GM21528 (cell line): ENCODE measurements around the gene SEMA4D.

Source experiments
- ATAC-seq: cut with Tn5 transposase; IDR thresholded peaks from one replicate; pipeline ENCODE4 v1.9.1; 2021; ENCODE audit warnings: mild to moderate bottlenecking, moderate library complexity; ENCODE audit not compliant: unreplicated experiment, low FRiP score

Gene SEMA4D, protein sequence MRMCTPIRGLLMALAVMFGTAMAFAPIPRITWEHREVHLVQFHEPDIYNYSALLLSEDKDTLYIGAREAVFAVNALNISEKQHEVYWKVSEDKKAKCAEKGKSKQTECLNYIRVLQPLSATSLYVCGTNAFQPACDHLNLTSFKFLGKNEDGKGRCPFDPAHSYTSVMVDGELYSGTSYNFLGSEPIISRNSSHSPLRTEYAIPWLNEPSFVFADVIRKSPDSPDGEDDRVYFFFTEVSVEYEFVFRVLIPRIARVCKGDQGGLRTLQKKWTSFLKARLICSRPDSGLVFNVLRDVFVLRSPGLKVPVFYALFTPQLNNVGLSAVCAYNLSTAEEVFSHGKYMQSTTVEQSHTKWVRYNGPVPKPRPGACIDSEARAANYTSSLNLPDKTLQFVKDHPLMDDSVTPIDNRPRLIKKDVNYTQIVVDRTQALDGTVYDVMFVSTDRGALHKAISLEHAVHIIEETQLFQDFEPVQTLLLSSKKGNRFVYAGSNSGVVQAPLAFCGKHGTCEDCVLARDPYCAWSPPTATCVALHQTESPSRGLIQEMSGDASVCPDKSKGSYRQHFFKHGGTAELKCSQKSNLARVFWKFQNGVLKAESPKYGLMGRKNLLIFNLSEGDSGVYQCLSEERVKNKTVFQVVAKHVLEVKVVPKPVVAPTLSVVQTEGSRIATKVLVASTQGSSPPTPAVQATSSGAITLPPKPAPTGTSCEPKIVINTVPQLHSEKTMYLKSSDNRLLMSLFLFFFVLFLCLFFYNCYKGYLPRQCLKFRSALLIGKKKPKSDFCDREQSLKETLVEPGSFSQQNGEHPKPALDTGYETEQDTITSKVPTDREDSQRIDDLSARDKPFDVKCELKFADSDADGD

DNA sequence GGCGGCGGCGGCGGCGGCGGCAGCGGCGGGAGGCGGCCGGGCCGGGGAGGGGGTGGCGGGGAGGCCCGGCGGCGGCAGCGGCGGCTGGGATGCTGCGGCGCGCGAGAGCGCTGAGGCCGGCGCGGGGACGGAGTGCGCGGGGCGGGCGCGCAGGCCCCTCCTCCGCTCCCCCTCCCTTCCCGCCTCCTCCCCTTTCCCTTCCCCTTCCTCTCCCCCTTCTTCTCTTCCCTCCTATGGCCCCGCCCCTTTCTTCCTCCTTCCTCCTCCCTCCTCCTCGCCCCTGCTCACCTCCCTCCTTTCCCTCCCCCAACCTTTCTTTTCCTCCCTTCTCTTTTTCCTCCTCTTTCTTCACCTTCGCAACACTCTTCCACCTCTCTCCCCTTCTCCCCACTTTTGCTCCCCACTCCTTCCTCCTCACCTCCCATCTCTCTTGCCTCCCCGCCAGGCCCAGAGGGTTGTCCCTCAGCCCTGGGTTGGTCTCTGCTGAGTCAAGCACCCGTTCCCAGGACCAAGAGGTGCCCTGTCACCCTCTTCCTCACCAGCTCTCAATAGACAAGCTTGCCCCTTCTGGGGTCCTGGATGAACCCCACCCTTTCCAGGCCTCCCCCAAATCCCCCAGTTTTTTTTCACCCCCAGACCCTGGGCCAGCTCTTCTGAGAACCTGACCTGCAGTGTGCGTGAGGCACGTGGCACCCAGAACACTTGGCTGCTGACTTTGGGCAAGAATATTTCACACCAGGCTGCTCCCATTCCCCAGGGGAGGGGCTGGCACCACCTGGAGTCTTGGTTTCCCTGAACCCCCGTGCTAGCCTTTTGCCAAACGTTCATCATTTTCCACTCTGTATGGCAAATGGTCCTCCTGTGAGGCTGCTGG, at the start of gene SEMA4D:
Gene SEMA4D, minus strand, starts transcription at position 136 of the 874 bp plus-strand sequence. CDS start 92,657 bp downstream, outside the sequence.
- peak; percentile 30 for ATAC-seq

DNA sequence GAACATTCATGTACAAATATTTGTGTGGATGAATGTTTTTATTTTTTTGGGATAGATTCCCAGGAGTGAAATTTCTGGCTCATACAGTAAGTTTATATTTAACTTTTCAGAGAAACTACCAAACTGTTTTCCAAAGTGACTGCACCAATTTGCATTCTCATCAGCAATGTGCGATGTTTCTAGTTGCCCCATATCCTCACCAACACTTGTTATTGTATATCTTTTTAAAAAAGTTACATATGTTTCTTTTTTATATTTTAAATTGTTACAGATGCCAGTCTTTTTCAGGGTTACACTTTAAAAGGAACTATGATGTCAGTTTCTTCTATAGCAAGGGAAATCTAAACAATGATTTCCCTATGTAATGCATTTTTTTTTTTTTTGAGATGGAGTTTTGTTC, 49.1 kb upstream of the SEMA4D start:
- no peak for ATAC-seq

DNA sequence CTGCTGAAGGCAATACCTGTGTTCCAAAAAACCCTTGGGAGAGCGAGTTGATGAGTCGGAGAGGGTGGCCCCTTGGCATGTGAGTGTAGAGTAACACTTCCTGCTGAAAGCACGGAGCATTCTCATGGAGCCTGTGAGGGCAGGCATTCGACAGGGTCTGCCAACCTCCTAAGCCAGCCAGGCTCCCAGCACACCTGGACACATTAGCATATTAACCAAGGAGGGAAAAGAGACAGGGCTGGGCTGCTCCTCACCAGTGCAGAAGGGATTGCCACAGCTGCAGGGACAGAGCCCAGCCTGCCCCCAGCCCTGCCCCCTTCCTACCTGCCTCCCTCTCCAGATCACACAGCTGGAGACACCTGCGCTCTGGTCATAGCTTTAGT, 46.4 kb upstream of the SEMA4D start:
- ATAC-seq = no peak

DNA sequence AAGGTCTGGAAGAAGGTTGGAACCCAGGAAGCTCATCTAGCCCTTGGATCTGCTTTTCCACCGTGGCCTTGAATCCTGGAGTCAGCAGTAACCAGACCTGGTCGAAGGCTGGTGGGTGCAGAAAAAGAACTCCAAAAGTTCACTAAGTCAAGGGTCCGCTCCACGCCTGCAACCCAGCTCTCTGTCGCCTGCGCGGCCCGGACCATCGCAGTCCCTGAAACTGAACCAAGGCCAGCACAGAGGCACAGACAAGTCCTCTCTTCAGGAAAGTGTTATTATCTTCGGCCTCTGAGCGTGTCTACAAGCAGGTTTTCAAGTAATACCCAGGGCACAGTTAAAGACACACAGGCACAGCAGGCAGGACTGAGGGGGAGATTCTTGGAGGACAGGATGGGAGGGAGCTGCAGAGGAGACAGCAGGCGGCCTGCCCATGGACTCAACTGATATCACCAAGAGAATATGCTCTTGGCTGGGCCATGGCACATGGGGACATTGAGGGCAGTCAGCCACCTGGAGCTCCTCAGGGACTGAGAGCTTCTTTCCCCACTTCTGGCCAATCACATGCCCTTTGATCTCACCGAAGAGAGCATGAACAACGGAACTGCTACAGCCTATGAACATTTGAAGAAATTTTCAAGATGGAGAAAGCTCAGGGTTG, 45.8 kb upstream of the SEMA4D start:
- ATAC-seq = no peak

DNA sequence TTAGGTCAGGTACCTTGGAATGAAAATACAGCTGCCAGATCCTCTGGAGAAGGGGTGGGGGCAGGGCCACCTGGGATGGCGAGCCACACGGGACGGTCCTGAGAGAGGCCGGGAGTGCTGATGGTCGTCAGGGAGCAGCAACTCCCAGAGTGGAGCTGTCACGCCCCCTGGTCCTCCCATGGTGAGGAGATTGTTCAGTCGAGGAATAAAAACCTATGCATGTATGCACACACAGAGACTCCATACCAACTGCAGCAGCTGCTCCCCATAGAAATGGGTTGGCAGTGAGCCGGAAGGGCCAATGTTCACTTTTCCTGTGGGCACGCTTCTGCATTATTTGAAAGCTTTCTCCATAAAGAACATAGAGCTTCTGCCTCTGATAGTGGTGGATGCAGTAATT, 45.2 kb upstream of the SEMA4D start:
- ATAC-seq = no peak

DNA sequence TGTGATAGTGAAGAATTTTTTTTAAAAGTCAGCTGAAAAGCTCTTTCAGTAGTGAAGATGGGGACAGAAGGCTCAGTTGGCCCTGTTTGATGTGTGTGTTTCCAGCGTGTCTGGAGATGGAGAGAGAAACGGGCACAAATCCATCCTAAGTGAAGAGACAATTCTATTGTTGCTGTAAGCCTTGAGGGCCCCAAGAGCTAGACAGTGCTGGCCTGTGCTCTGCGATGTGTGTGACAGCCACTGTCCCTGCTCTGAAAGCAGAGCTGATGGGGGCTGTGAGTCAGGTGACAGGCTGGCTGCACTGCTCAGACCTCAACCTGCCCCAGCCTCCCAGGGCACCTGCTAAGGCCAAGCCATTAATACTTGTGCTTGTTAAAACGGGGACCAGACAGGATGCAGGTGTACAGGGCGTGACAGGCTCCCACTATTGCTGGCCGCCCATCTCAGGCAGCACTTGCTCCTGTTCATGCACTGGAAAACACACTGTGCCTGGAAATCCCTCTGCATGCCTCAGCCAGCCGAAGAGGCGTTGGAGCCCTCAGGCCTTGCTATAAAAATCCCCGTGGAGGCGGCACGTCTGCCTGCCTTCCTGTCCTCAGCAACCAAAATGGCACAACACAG, 44.6 kb upstream of the SEMA4D start:
- ATAC-seq = no peak

DNA sequence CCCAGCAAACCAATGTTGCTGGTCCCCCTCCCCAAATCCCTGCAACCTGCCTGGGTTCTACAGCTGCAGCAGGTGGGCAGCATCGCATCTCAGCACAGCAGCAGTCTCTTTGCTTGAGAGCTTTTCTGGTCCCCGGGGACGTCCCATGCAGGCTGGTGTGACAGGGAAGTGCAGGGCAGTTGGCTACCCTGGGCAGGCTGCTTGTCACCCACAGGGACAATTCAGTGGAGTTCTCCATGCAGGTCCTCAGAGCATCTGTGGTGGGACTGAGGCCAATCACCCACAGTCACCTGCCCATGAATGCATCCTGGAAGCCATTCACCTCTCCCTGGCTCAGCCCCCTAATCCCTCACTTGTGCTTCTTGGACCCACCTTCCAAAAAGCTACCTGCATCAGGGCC, 43.9 kb upstream of the SEMA4D start:
- no peak for ATAC-seq

DNA sequence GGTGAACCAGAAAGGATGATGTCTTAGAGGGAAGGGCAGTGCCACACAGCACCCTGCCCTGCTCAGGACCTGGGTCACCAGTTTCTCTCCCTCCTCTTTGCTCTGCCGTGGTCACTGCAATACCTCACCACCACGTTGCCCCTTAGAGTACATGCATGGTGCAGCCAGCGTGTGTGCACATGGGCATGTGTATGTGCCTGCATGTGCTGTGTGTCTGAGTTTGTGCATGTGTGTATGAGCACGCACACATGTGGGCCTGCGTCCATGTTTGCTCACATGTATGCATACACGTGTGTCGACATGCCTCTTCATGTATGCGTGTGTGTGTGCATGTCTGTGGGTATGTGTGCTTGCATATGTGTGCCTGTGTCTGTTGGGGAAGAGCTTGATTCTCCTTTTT, 41.5 kb upstream of the SEMA4D start:
- no peak for ATAC-seq

DNA sequence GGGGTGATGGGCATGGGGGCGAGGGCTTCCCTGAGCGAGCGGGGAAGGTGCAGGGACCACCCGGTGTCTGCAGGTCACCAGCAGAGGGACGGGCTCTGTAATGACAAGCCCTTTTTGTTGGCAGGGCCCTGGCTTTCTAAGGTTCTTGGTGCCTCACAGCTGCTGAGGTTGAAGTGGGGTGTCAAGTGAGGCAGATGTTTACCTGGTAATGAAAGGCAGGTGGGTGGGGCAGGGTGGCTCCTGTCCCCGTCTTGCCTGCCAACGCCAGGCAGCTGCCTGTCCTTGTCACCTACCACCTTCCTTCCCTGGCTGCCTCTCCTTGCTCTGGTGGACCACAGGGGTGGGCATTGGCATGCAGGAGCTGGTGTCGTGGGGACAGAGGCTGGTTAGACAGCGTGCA, 41.0 kb upstream of the SEMA4D start:
- no peak for ATAC-seq

DNA sequence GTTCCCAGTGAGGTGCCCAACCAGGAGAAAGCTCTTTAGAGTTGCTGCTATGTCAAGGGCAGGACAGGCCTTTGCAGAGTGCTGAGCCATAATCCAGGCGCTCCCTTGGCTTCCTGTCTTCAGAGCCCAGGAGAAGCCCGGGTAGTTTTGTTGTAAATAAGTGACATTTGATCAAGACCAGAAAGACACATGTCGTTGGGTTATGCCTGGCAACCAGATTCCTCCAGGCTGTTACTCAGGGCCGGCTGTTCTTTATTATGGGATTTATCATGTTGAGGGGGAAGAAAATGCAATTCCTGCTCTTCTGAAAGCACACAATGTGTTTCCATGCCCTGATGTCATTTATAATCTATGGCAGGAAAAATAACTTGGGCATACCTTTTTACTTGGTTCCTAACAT, 39.3 kb upstream of the SEMA4D start:
- ATAC-seq = no peak

DNA sequence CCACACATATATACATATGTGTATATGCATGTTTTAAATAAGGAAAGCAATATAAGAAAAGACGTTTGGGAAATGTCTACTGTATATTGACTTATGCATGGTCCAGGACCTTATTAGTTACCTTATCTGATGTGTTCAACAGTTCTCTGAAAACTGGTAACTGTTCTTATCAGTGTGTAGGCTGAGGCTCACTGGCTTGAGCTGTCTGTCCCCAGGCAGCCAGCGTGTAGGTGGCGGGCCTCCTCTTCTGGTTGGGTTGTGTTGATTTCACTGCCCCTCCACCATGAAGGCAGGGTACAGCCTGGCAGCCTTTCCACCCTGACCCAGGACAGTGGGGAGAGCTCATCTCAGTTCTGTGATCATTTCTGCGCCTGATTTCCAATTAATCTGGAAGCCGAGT, 38.7 kb upstream of the SEMA4D start:
- no peak for ATAC-seq

GRCh38 chr9:89536145-89536574, 38.2 kb upstream of the SEMA4D start:
- no peak for ATAC-seq

DNA sequence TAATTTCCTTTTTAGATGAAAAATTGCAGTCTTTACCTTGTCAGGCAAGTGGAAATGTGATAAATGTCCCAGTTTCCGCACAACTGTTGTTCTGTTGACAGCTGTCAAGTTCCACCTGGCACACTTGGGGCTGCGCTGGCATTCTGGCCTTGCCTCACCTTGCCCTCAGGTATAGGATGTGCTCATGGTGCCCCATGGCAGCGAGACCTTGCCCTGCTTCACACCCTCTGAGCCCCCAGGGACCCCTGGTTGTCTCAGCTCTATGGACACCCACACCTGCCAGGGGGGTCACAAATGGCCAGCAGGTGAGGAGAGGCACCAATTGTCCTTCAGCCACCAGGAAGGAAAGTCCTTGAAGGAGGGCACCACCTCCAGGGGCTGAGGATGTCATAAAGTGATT, 37.5 kb upstream of the SEMA4D start:
- no peak for ATAC-seq

GRCh38 chr9:89534515-89535287, 36.8 kb upstream of the SEMA4D start:
- no peak for ATAC-seq

DNA sequence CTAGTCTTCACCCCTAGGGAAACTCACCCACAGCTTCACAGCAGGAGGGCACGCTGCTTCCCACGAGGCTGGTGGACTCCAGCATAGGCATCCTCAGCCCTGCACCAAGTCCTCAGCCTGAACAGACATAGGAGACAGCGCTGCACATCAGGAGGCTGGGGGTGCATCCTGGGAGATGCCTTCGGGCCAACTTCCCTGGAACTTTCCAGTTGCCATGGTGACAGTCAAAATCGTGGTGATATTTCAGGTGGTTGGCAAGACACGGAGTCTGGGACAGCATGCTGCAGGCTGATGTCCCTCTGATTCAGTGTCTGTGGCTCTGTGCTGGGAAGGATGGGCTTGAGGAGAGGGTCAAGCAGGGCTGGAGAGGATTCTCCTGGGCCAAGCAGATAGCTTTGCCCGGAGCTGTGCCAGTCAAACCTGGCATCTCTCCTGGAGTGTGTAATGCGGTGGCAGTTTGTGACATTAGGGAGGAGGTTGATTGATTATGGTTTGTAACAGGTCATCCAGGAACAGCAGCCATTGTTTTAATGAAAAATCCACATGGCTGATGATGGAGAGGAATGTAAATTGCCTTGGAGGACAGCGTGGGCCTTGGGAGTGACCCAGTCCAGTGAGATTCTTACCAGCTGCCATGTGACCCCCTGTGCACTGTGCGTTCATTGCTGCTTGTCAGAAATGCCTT, 35.6 kb upstream of the SEMA4D start:
- ATAC-seq = no peak

GRCh38 chr9:89532944-89533343, 35.0 kb upstream of the SEMA4D start:
- no peak for ATAC-seq

- no peak for ATAC-seq
Observed at GRCh38 chr9:89532478-89532877, 34.6 kb upstream of the SEMA4D start.

GRCh38 chr9:89531766-89532165, 33.9 kb upstream of the SEMA4D start:
- ATAC-seq = no peak
